Breast epithelium (tissue), 4 donors: ENCODE results near the gene FRMPD1. TPM values are rescaled to one million over a fixed set of nuclear protein-coding genes. Genes with fewer than 3 reads are reported as not detected.

Experiments
- DNase-seq, 2 donors: peaks; one replicate each; pipeline ENCODE4 v3.0.0-alpha.2; 2019; ENCODE audit warnings: low spot score in 2 of 2
- H3K27ac ChIP-seq, 2 donors: fragments of 200-600 bp; sonication (generic) in 1 of 2; one replicate each; pipeline ENCODE4 v1.5.1; 2016 to 2019; ENCODE audit warnings: mild to moderate bottlenecking in 1 of 2
- H3K27me3 ChIP-seq, 2 donors: fragments of 200-600 bp; sonication (generic) in 1 of 2; one replicate each; pipeline versions ENCODE4 v1.5.1 to v1.6.0; 2017 to 2019; ENCODE audit warnings: control low read depth in 1 of 2, mild to moderate bottlenecking in 1 of 2
- H3K36me3 ChIP-seq: fragments of 200-600 bp; one replicate; pipeline ENCODE4 v1.5.1; 2019
- H3K4me1 ChIP-seq, 2 donors: fragments of 200-600 bp; sonication (generic); one replicate each; pipeline ENCODE4 v1.5.1; 2016 to 2019; ENCODE audit warnings: control low read depth in 1 of 2
- H3K4me3 ChIP-seq, 3 donors: fragments of 200-600 bp; sonication (generic); 1 replicate in 2 of 3; 2 replicates in 1 of 3; pipeline ENCODE4 v1.5.1; 2016 to 2019; ENCODE audit warnings: mild to moderate bottlenecking in 3 of 3, moderate library complexity in 2 of 3
- H3K9me3 ChIP-seq, 2 donors: fragments of 200-600 bp; sonication (generic) in 1 of 2; one replicate each; pipeline ENCODE4 v1.5.1; 2016 to 2019; ENCODE audit warnings: control low read depth in 1 of 2
- POLR2A ChIP-seq: fragments of 450-650 bp; IDR thresholded peaks from one replicate; pipeline ENCODE4 v1.6.1; 2016; ENCODE audit warnings: antibody characterized with exemption, mild to moderate bottlenecking, moderate library complexity
- POLR2AphosphoS5 ChIP-seq, 3 donors: sonication (generic); formaldehyde crosslinking; IDR thresholded peaks; one replicate each; pipeline ENCODE4 v1.6.1; 2017; ENCODE audit warnings: antibody characterized with exemption in 3 of 3
- intact Hi-C: fragments of 100-400 bp; cut with DNase I; formaldehyde crosslinking; loops from one replicate; pipeline ENCODE4 v1.15.1; 2023; ENCODE audit warnings: low total_unique reads
- total RNA-seq, 3 donors: library from RNA; depleted of rRNA; stranded (reverse); fragments of >200 nt; gene quantifications; one replicate each; pipeline ENCODE4 v1.1.0, GENCODE V29; 2016
- TF ChIP-seq, protein P1 (sequence below), 3 donors: fragments of 450-650 bp; IDR thresholded peaks; one replicate each; pipeline ENCODE4 v1.5.1; 2016 to 2017; ENCODE audit warnings: antibody characterized with exemption in 3 of 3, mild to moderate bottlenecking in 3 of 3, moderate library complexity in 3 of 3

FRMPD1 gene
- total RNA-seq, 3 donors from 2014 or later: 0.16 to 1.6 (median 0.59) TPM

DNA sequence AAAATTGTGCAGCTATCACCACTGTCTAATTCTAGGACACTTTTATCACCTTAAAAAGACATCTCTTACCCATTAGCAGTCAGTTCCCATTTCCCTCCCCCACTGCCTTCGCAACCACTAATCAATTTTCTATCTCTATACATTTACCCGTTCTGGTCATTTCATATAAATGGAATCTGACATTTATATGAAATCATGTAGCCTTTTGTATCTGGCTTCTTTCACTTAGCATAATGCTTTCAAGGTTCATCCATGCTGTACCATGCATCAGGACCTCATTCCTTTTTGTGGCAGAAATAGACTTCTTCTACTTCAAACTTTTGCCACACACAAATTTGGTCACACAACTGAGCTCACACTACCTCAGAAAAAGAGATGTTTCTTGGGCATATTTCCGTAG lies 32.2 kb downstream of the FRMPD1 start:
- DNase-seq: no peak
- intact Hi-C loops: no loop called here
- no peaks in the 10 kb centered on the region for H3K9me3 ChIP-seq

DNA sequence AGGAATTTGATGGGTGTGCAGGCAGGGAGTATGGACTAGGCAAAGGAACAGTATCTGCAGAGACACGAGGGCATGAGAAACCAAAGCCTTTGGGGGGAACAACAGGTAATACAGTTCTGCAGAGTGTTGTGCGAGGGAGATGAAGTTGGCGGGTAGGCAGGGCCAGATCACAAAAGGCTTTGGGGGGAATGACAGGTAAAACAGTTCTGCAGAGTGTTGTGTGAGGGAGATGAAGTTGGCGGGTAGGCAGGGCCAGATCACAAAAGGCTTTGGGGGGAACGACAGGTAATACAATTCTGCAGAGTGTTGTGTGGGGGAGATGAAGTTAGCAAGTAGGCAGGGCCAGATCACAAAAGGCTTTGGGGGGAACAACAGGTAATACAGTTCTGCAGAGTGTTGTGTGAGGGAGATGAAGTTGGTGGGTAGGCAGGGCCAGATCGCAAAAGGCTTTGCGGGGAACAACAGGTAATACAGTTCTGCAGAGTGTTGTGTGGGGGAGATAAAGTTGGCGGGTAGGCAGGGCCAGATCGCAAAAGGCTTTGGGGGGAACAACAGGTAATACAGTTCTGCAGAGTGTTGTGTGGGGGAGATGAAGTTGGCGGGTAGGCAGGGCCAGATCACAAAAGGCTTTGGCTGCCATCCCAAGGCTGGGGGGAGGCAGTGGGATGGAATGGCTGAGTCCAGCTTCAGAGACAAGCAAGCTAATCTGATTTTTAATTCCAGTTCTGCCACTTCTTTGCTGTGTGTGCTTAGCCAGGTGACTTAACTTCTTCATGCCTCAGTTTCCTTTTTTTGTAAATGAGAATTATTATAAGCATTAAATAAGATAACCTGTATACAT lies 33.0 kb downstream of the FRMPD1 start:
- no peak for DNase-seq
- H3K36me3 ChIP-seq: no peaks in the 10 kb centered on the region
- intact Hi-C loops: no loop called here
- no peaks in the 10 kb centered on the region for H3K27me3 ChIP-seq
- H3K9me3 ChIP-seq: no peaks in the 10 kb centered on the region
- H3K4me3 ChIP-seq: no peak overlapping the region
- H3K4me1 ChIP-seq: no peaks in the 10 kb centered on the region
- TF ChIP-seq POLR2A (no peak), POLR2AphosphoS5 (IDR thresholded peaks at IDR 0.05) (no peak)
- TF ChIP-seq, protein P1, sequence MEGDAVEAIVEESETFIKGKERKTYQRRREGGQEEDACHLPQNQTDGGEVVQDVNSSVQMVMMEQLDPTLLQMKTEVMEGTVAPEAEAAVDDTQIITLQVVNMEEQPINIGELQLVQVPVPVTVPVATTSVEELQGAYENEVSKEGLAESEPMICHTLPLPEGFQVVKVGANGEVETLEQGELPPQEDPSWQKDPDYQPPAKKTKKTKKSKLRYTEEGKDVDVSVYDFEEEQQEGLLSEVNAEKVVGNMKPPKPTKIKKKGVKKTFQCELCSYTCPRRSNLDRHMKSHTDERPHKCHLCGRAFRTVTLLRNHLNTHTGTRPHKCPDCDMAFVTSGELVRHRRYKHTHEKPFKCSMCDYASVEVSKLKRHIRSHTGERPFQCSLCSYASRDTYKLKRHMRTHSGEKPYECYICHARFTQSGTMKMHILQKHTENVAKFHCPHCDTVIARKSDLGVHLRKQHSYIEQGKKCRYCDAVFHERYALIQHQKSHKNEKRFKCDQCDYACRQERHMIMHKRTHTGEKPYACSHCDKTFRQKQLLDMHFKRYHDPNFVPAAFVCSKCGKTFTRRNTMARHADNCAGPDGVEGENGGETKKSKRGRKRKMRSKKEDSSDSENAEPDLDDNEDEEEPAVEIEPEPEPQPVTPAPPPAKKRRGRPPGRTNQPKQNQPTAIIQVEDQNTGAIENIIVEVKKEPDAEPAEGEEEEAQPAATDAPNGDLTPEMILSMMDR (IDR thresholded peaks at IDR 0.05): no peak
- H3K27ac ChIP-seq: no peak overlapping the region

More for the DNA sequence above, 32.2 kb downstream of the FRMPD1 start:
- TF ChIP-seq POLR2A: no peak
- no peak for TF ChIP-seq POLR2AphosphoS5 (IDR thresholded peaks at IDR 0.05)
- TF ChIP-seq, protein P1 (IDR thresholded peaks at IDR 0.05): no peak
- no peak overlapping the region for H3K27ac ChIP-seq
- no peaks in the 10 kb centered on the region for H3K27me3 ChIP-seq
- no peaks in the 10 kb centered on the region for H3K4me1 ChIP-seq
- H3K36me3 ChIP-seq: no peaks in the 10 kb centered on the region
- H3K4me3 ChIP-seq: no peak overlapping the region

DNA sequence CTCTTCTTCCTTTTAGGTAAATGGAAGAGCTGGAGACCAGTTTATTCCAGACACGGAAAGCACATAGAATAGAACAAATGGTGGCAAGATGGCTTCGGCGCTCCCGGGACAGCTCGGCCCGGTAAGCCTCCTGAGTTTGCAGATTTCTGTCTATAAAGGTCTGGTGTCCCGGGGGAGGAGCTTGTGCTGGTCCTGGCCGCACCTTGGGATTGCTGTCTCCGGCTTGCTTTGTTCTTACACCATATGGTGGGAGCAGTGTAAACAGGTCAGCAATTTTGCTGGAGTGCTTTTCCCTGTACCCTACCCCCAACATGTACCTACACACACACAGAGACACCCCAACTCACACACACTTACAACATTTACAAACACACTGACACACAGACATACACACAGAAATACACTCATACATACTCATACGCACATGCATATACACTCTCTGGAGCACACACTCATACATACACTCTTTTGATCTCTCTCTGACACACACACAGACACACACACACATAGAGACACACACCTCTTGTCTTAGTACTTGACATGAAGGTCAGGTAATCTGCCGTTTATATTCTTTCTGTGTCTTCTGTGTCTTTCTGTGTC lies 42.0 kb downstream of the FRMPD1 start:
- DNase-seq: no peak
- TF ChIP-seq POLR2AphosphoS5 (IDR thresholded peaks at IDR 0.05) (no peak), POLR2A (no peak)
- TF ChIP-seq, protein P1 (IDR thresholded peaks at IDR 0.05): no peak
- intact Hi-C loops: no loop called here
- Histone ChIP-seq H3K36me3 (no peaks in the 10 kb centered on the region), H3K4me1 (no peaks in the 10 kb centered on the region), H3K4me3 (no peak overlapping the region), H3K27me3 (peaks cover 0 to 4% of the 10 kb centered on the region in 2 donors), H3K27ac (no peak overlapping the region), H3K9me3 (no peaks in the 10 kb centered on the region)

DNA sequence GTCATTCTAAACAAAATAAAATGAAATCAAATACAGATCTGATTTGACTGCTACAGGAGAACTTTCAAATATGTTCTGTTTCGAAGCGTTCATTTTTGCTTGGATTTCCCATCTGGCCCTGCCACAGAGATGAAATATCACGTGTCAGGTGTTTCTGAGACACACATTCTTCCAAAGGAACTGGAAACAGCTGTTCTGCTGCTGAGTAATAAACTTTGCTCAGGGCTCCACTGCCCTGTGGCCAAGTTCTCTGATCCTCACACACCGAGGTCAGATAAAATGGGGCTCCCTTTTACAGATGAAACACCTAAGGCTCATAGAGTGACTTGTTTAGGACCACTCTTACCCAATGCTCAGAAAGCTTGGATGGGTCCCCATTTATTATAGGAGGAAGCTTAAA lies 42.5 kb downstream of the FRMPD1 start:
- Histone ChIP-seq H3K27me3 (peaks cover 0 to 4% of the 10 kb centered on the region in 2 donors), H3K27ac (no peak overlapping the region), H3K4me3 (no peak overlapping the region), H3K4me1 (no peaks in the 10 kb centered on the region), H3K9me3 (no peaks in the 10 kb centered on the region), H3K36me3 (no peaks in the 10 kb centered on the region)
- intact Hi-C loops: no loop called here
- TF ChIP-seq POLR2AphosphoS5 (IDR thresholded peaks at IDR 0.05) (no peak), POLR2A (no peak)
- TF ChIP-seq, protein P1 (IDR thresholded peaks at IDR 0.05): no peak
- DNase-seq: no peak

DNA sequence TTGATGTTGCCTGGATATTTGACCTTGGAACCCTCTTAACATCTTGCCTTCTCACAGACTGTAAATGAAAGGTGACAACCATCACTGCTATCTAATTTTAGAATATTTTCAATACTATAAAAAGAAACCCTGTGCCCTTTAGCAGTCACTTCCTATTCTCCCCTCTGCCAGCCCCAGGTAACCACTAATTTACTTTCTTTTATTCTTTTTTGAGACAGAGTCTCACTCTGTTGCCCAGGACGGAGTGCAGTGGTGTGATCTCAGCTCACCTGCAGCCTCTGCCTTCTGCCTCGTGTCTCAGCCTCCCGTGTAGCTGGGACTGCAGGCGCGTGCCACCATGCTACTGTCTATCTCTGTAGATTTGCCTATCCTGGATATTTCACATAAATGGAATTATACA lies 43.6 kb downstream of the FRMPD1 start:
- Histone ChIP-seq H3K4me3 (no peak overlapping the region), H3K27me3 (peaks cover 0 to 4% of the 10 kb centered on the region in 2 donors), H3K27ac (no peak overlapping the region), H3K4me1 (no peaks in the 10 kb centered on the region), H3K9me3 (no peaks in the 10 kb centered on the region), H3K36me3 (no peaks in the 10 kb centered on the region)
- TF ChIP-seq, protein P1 (IDR thresholded peaks at IDR 0.05): no peak
- TF ChIP-seq POLR2A (no peak), POLR2AphosphoS5 (IDR thresholded peaks at IDR 0.05) (no peak)
- no peak for DNase-seq
- intact Hi-C loops: no loop called here
